Keratinocyte (primary cell): ENCODE data around the gene ZRANB1. TPM values are rescaled to one million over a fixed set of nuclear protein-coding genes. Genes with fewer than 3 reads are reported as not detected.

ENCODE experiments used
- DNase-seq: peaks from one replicate; pipeline ENCODE4 v3.0.0-alpha.2; 2011; ENCODE audit warnings: low read depth, missing footprints, low spot score
- FAIRE-seq: peaks from 2 replicates; lab custom pipeline; 2011; peaks lifted over from hg19 to GRCh38; lab: Jason Lieb, UNC
- H2AFZ ChIP-seq: 2 replicates; pipeline ENCODE4 v1.6.0; 2012; ENCODE audit warnings: low read length, control low read depth, inconsistent platforms; ENCODE audit not compliant: control insufficient read depth
- H3K27ac ChIP-seq: 2 replicates; pipeline ENCODE4 v1.5.1; 2011; ENCODE audit warnings: low read length; ENCODE audit not compliant: control insufficient read depth, insufficient read depth
- H3K27me3 ChIP-seq: 3 replicates; pipeline ENCODE4 v1.6.0; 2011; ENCODE audit warnings: low read length; ENCODE audit not compliant: control insufficient read depth, insufficient read depth; ENCODE audit errors: extremely low read depth
- H3K36me3 ChIP-seq, 2 experiments: 2 replicates in 1 of 2; 3 replicates in 1 of 2; pipeline ENCODE4 v1.5.1; 2011; ENCODE audit warnings: low read length in 2 of 2, mild to moderate bottlenecking in 1 of 2; ENCODE audit not compliant: control insufficient read depth in 2 of 2, insufficient read depth in 2 of 2; ENCODE audit errors: extremely low read depth in 1 of 2
- H3K4me1 ChIP-seq: 3 replicates; pipeline ENCODE4 v1.5.1; 2011; ENCODE audit warnings: low read length; ENCODE audit not compliant: control insufficient read depth, insufficient read depth; ENCODE audit errors: extremely low read depth
- H3K4me2 ChIP-seq: 3 replicates; pipeline ENCODE4 v1.6.0; 2011; ENCODE audit warnings: low read depth, low read length; ENCODE audit not compliant: control insufficient read depth, insufficient read depth; ENCODE audit errors: extremely low read depth
- H3K4me3 ChIP-seq, 3 experiments: fragments of 200-600 bp in 1 of 3; sonication (generic) in 1 of 3; 2 replicates in 2 of 3; 3 replicates in 1 of 3; pipeline ENCODE4 v1.5.1; 2011 to 2016; ENCODE audit warnings: low read length in 3 of 3, mild to moderate bottlenecking in 3 of 3, control low read depth in 2 of 3, inconsistent platforms in 1 of 3, low read depth in 1 of 3, mixed read lengths in 1 of 3, mixed run types in 1 of 3, moderate library complexity in 1 of 3; ENCODE audit not compliant: control insufficient read depth in 2 of 3, insufficient read depth in 2 of 3; ENCODE audit errors: extremely low read depth in 1 of 3
- H3K79me2 ChIP-seq: 2 replicates; pipeline ENCODE4 v1.6.0; 2012; ENCODE audit warnings: low read length; ENCODE audit not compliant: control insufficient read depth, insufficient read depth
- H3K9ac ChIP-seq: 3 replicates; pipeline ENCODE4 v1.6.0; 2011; ENCODE audit warnings: low read length; ENCODE audit not compliant: control insufficient read depth, insufficient read depth; ENCODE audit errors: extremely low read depth
- H3K9me1 ChIP-seq: 3 replicates; pipeline ENCODE4 v1.6.0; 2011; ENCODE audit warnings: low read length; ENCODE audit not compliant: control insufficient read depth, insufficient read depth; ENCODE audit errors: extremely low read depth
- H3K9me3 ChIP-seq: 2 replicates; pipeline ENCODE4 v1.5.1; 2012; ENCODE audit warnings: low read depth, low read length; ENCODE audit not compliant: control insufficient read depth
- H4K20me1 ChIP-seq: 3 replicates; pipeline ENCODE4 v1.6.0; 2011; ENCODE audit warnings: low read length; ENCODE audit not compliant: control insufficient read depth, insufficient read depth; ENCODE audit errors: extremely low read depth
- EZH2 ChIP-seq: IDR thresholded peaks from one replicate; pipeline ENCODE4 v1.6.1; 2012; ENCODE audit warnings: inconsistent platforms, mild to moderate bottlenecking, low read length, moderate library complexity
- dilution Hi-C: fragments of 300-500 bp; cut with MboI; formaldehyde crosslinking; loops from one replicate; pipeline ENCODE4 v1.7.0; 2020; ENCODE audit warnings: low sequenced_read_pairs; ENCODE audit not compliant: extremely low pct_ligation_motif_present
- polyA plus RNA-seq, 5 experiments: library from polyadenylated mRNA; depleted of rRNA in 3 of 5; stranded (reverse) in 3 of 5; stranded (forward) in 1 of 5; unstranded in 1 of 5; fragments of >200 nt; gene quantifications; 1 replicate in 1 of 5; 2 replicates in 3 of 5; 3 replicates in 1 of 5; pipeline versions ENCODE4 v1.2.1 to v1.2.3, GENCODE V29; 2011 to 2012; ENCODE audit warnings: missing spikeins in 2 of 5, low read depth in 1 of 5, low replicate concordance in 1 of 5
- TF ChIP-seq, protein P1 (sequence below), 3 experiments: IDR thresholded peaks in 1 of 3; conservative IDR thresholded peaks in 1 of 3; optimal IDR thresholded peaks in 1 of 3; 2 replicates in 2 of 3; 3 replicates in 1 of 3; pipeline versions ENCODE3 to v1.5.1; 2011; ENCODE audit warnings: low read length in 3 of 3, mild to moderate bottlenecking in 3 of 3, moderate library complexity in 2 of 3, control low read depth in 1 of 3, inconsistent platforms in 1 of 3; ENCODE audit not compliant: insufficient read depth in 2 of 3; ENCODE audit errors: extremely low read depth in 1 of 3

ZRANB1 gene
- polyA plus RNA-seq, 1 donor (not counting 4 experiments of a cell fraction or from before 2014, with no cell fraction given), result 9.3 TPM

GRCh38 chr10:124943301-124944092 is 1.6 kb downstream of the ZRANB1 start:
- no peak for DNase-seq
- peak overlapping the region; percentile 53 for H3K27ac ChIP-seq
- H3K79me2 ChIP-seq, result peaks cover 72% of the 10 kb centered on the region
- H3K9me3 ChIP-seq, result no peaks in the 10 kb centered on the region
- no peak overlapping the region for H3K4me3 ChIP-seq
- H3K36me3 ChIP-seq, result peaks cover 5 to 12% of the 10 kb centered on the region in 2 experiments
- no peak overlapping the region for H3K9ac ChIP-seq
- H2AFZ ChIP-seq, result no peak overlapping the region
- no peaks in the 10 kb centered on the region for H3K9me1 ChIP-seq
- H3K4me1 ChIP-seq, result peaks cover 13% of the 10 kb centered on the region
- FAIRE-seq, result no peak
- dilution Hi-C loops, result no loop called here
- no peak for TF ChIP-seq EZH2
- TF ChIP-seq, protein P1, sequence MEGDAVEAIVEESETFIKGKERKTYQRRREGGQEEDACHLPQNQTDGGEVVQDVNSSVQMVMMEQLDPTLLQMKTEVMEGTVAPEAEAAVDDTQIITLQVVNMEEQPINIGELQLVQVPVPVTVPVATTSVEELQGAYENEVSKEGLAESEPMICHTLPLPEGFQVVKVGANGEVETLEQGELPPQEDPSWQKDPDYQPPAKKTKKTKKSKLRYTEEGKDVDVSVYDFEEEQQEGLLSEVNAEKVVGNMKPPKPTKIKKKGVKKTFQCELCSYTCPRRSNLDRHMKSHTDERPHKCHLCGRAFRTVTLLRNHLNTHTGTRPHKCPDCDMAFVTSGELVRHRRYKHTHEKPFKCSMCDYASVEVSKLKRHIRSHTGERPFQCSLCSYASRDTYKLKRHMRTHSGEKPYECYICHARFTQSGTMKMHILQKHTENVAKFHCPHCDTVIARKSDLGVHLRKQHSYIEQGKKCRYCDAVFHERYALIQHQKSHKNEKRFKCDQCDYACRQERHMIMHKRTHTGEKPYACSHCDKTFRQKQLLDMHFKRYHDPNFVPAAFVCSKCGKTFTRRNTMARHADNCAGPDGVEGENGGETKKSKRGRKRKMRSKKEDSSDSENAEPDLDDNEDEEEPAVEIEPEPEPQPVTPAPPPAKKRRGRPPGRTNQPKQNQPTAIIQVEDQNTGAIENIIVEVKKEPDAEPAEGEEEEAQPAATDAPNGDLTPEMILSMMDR (optimal IDR thresholded peaks at IDR 0.05 in 1 of 3, IDR thresholded peaks at IDR 0.05 in 1 of 3, conservative IDR thresholded peaks at IDR 0.05 in 1 of 3; ENCODE audit: extremely low read depth in 1 of 3, insufficient read depth in 2 of 3, low read length in 3 of 3), result no peak
- no peak overlapping the region for H3K4me2 ChIP-seq
- no peaks in the 10 kb centered on the region for H3K27me3 ChIP-seq
- H4K20me1 ChIP-seq, result peaks cover 5% of the 10 kb centered on the region

GRCh38 chr10:124944982-124945381 is 3.1 kb downstream of the ZRANB1 start:
- Histone ChIP-seq H3K36me3 (peaks cover 5 to 12% of the 10 kb centered on the region in 2 experiments), H4K20me1 (peaks cover 5% of the 10 kb centered on the region), H3K79me2 (peaks cover 71% of the 10 kb centered on the region), H3K9me3 (no peaks in the 10 kb centered on the region), H3K4me1 (peaks cover 13% of the 10 kb centered on the region), H2AFZ (no peak overlapping the region), H3K4me3 (no peak overlapping the region), H3K27ac (peak overlapping the region; percentile 36), H3K27me3 (no peaks in the 10 kb centered on the region), H3K9me1 (no peaks in the 10 kb centered on the region), H3K9ac (no peak overlapping the region), H3K4me2 (no peak overlapping the region)
- DNase-seq (no peak), FAIRE-seq (no peak)
- dilution Hi-C loops, result no loop called here
- TF ChIP-seq, protein P1 (optimal IDR thresholded peaks at IDR 0.05 in 1 of 3, IDR thresholded peaks at IDR 0.05 in 1 of 3, conservative IDR thresholded peaks at IDR 0.05 in 1 of 3; ENCODE audit: extremely low read depth in 1 of 3, insufficient read depth in 2 of 3, low read length in 3 of 3), result no peak
- no peak for TF ChIP-seq EZH2
